GM12878 (cell line): ENCODE data around the gene ARHGAP26. TPM values are rescaled to one million over a fixed set of nuclear protein-coding genes. Genes with fewer than 3 reads are reported as not detected.

ENCODE experiments used
- ATAC-seq: fragments of 200-7000 bp; cut with Tn5 transposase; 3 replicates; pipeline ENCODE4 v1.9.1; 2020; ENCODE audit warnings: mild to moderate bottlenecking, moderate library complexity
- BruUV-seq: library from RNA; stranded (reverse); fragments of 400-500 nt; replicated peaks from 2 replicates; lab custom pipeline; 2021; lab: Mats Ljungman, UMichigan
- CTCF ChIA-PET: fragments of 300-600 bp; sonication (Branson Sonifier 250); formaldehyde crosslinking; extraction: SDS; loops from one replicate; lab custom pipeline; 2021; ENCODE audit warnings: inconsistent platforms; lab: Yijun Ruan, JAX
- POLR2A ChIA-PET: fragments of 350-600 bp; formaldehyde crosslinking; extraction: SDS; loops from one replicate; lab custom pipeline; 2021; ENCODE audit warnings: inconsistent platforms; lab: Charles Lee
- RAD21 ChIA-PET: fragments of 300-600 bp; sonication (Branson Sonifier 250); formaldehyde crosslinking; loops from one replicate; lab custom pipeline; 2023; ENCODE audit warnings: antibody characterized with exemption; ENCODE audit not compliant: unreplicated experiment; lab: Charles Lee
- SMC1A ChIA-PET: fragments of 300-600 bp; sonication (Branson Sonifier 250); formaldehyde crosslinking; loops from one replicate; lab custom pipeline; 2023; ENCODE audit not compliant: unreplicated experiment, uncharacterized antibody; lab: Charles Lee
- DNase-seq: peaks from one replicate; pipeline ENCODE4 v3.0.0-alpha.2; 2011; ENCODE audit warnings: low read depth, low spot score
- FAIRE-seq: peaks from 3 replicates; lab custom pipeline; 2011; peaks lifted over from hg19 to GRCh38; lab: Jason Lieb, UNC
- H2AFZ ChIP-seq: 2 replicates; pipeline ENCODE4 v1.6.0; 2011; ENCODE audit warnings: low read depth, low read length, control low read depth; ENCODE audit not compliant: control insufficient read depth
- H3K27ac ChIP-seq: 2 replicates; pipeline ENCODE4 v1.5.1; 2011; ENCODE audit warnings: control low read depth; ENCODE audit not compliant: control insufficient read depth, insufficient read depth
- H3K27me3 ChIP-seq, 2 experiments: replicated peaks in 1 of 2; 2 replicates each; pipeline versions ENCODE4 v1.6.0 to v1.6.1; 2011; ENCODE audit warnings: low read length in 1 of 2; ENCODE audit not compliant: control insufficient read depth in 2 of 2, insufficient read depth in 2 of 2
- H3K36me3 ChIP-seq, 2 experiments: 2 replicates each; pipeline ENCODE4 v1.5.1; 2011; ENCODE audit warnings: low read length in 1 of 2; ENCODE audit not compliant: control insufficient read depth in 2 of 2, insufficient read depth in 2 of 2
- H3K4me1 ChIP-seq: 2 replicates; pipeline ENCODE4 v1.6.1; 2011; ENCODE audit warnings: mild to moderate bottlenecking, low read length, moderate library complexity, mixed read lengths; ENCODE audit not compliant: control insufficient read depth, insufficient read depth
- H3K4me2 ChIP-seq: 2 replicates; pipeline ENCODE4 v1.6.0; 2011; ENCODE audit warnings: control low read depth; ENCODE audit not compliant: control insufficient read depth, insufficient read depth
- H3K4me3 ChIP-seq: fragments of 200-600 bp; sonication (generic); 2 replicates; pipeline ENCODE4 v1.5.1; 2016
- H3K79me2 ChIP-seq: 2 replicates; pipeline ENCODE4 v1.6.0; 2011; ENCODE audit warnings: low read length; ENCODE audit not compliant: control insufficient read depth, insufficient read depth
- H3K9ac ChIP-seq: 2 replicates; pipeline ENCODE4 v1.8.0; 2011; ENCODE audit warnings: low read length, control low read depth, mixed read lengths; ENCODE audit not compliant: control insufficient read depth, insufficient read depth
- H3K9me3 ChIP-seq: replicated peaks from 3 replicates; pipeline ENCODE4 v1.5.1; 2011; ENCODE audit warnings: mild to moderate bottlenecking, low read length; ENCODE audit not compliant: control insufficient read depth, insufficient read depth
- H4K20me1 ChIP-seq: 2 replicates; pipeline ENCODE4 v1.6.0; 2011; ENCODE audit not compliant: control insufficient read depth, insufficient read depth
- BMI1 ChIP-seq: fragments of 450-650 bp; IDR thresholded peaks from 2 replicates; pipeline ENCODE4 v1.6.1; 2016; ENCODE audit warnings: mild to moderate bottlenecking, moderate library complexity, borderline replicate concordance
- CEBPB ChIP-seq, 2 experiments: fragments of 150-350 bp in 1 of 2; IDR thresholded peaks; 2 replicates each; pipeline ENCODE4 v1.6.1; 2012 to 2014; ENCODE audit warnings: low read depth in 2 of 2, low read length in 2 of 2, borderline replicate concordance in 1 of 2, inconsistent platforms in 1 of 2
- CREB1 ChIP-seq: IDR thresholded peaks from 2 replicates; pipeline ENCODE4 v1.6.1; 2012; ENCODE audit warnings: low read depth, mild to moderate bottlenecking, inconsistent platforms
- E4F1 ChIP-seq: fragments of 450-650 bp; IDR thresholded peaks from 2 replicates; pipeline ENCODE4 v1.6.1; 2018; ENCODE audit warnings: borderline replicate concordance, mild to moderate bottlenecking; ENCODE audit not compliant: partially characterized antibody
- EP300 ChIP-seq, 2 experiments: fragments of 150-350 bp in 1 of 2; IDR thresholded peaks; 2 replicates each; pipeline ENCODE4 v1.6.1; 2011 to 2012; ENCODE audit warnings: low read depth in 2 of 2, low read length in 2 of 2, borderline replicate concordance in 1 of 2, improper control_type of control experiment in 1 of 2, inconsistent platforms in 1 of 2; ENCODE audit not compliant: control insufficient read depth in 1 of 2
- KLF5 ChIP-seq: fragments of 450-650 bp; IDR thresholded peaks from 2 replicates; pipeline ENCODE4 v1.6.1; 2014; ENCODE audit warnings: mild to moderate bottlenecking; ENCODE audit not compliant: partially characterized antibody
- MXI1 ChIP-seq: fragments of 150-350 bp; IDR thresholded peaks from 2 replicates; pipeline ENCODE4 v1.6.1; 2011; ENCODE audit warnings: low read depth, mild to moderate bottlenecking, inconsistent platforms, low read length, improper control_type of control experiment
- PAX5 ChIP-seq: IDR thresholded peaks from 2 replicates; pipeline ENCODE4 v1.6.1; 2011; ENCODE audit warnings: low read depth, low read length, borderline replicate concordance
- SP1 ChIP-seq: IDR thresholded peaks from one replicate; pipeline ENCODE4 v1.6.1; 2011; ENCODE audit warnings: low read depth, low read length
- WRNIP1 ChIP-seq: IDR thresholded peaks from 2 replicates; pipeline ENCODE4 v1.6.1; 2011; ENCODE audit warnings: low read depth, low read length, improper control_type of control experiment, borderline replicate concordance
- ZNF274 ChIP-seq: IDR thresholded peaks from one replicate; pipeline ENCODE4 v1.8.0; 2011; ENCODE audit not compliant: insufficient read length, insufficient read depth
- WGBS: methylation state at CpG from one replicate; pipeline ENCODE4 v1.1.6; 2016; ENCODE audit warnings: low lambda C conversion rate; ENCODE audit not compliant: insufficient replicate concordance, insufficient coverage; ENCODE audit errors: missing lambda C conversion rate; 5-methylcytosine and 5-hydroxymethylcytosine counted together
- in situ Hi-C: fragments of 300-500 bp; cut with MboI; formaldehyde crosslinking; loops from 9 replicates; pipeline ENCODE4 v1.14.3; 2018; ENCODE audit warnings: mixed read lengths
- intact Hi-C: fragments of 100-400 bp; cut with micrococcal nuclease; formaldehyde crosslinking; loops from one replicate; pipeline ENCODE4 v1.14.2; 2022; ENCODE audit not compliant: unreplicated experiment
- polyA plus RNA-seq, 11 experiments: library from polyadenylated mRNA; depleted of rRNA in 4 of 11; unstranded in 6 of 11; stranded (reverse) in 5 of 11; fragments of >200 nt; fragmentation: Nextera tagmentation in 4 of 11; fragmentation: Illumina TruSeq in 1 of 11; extraction: Ambion mirVana in 4 of 11; extraction: Trizol in 1 of 11; gene quantifications; 1 replicate in 1 of 11; 2 replicates in 10 of 11; pipeline versions ENCODE4 v1.2.1 to v1.2.3, GENCODE V29; 2011 to 2016; ENCODE audit warnings: inconsistent platforms in 2 of 11, missing spikeins in 2 of 11, low read depth in 1 of 11
- total RNA-seq, 4 experiments: library from RNA; depleted of rRNA in 3 of 4; stranded (reverse); fragments of >200 nt in 3 of 4; fragmentation: Illumina TruSeq in 1 of 4; extraction: Trizol in 1 of 4; gene quantifications; 2 replicates each; pipeline versions ENCODE4 v1.2.1 to v1.2.3, GENCODE V29; 2013 to 2021
- TF ChIP-seq, protein P1 (sequence below): IDR thresholded peaks from 2 replicates; pipeline ENCODE4 v1.6.1; 2012; ENCODE audit warnings: low read depth, low read length, improper control_type of control experiment

Gene ARHGAP26
- total and polyA plus RNA-seq, 10 of the 15 experiments (the other 5 are each of a cell fraction or from before 2014, with no cell fraction given) = 9.4 to 41.5 (median 19.3) TPM

DNA sequence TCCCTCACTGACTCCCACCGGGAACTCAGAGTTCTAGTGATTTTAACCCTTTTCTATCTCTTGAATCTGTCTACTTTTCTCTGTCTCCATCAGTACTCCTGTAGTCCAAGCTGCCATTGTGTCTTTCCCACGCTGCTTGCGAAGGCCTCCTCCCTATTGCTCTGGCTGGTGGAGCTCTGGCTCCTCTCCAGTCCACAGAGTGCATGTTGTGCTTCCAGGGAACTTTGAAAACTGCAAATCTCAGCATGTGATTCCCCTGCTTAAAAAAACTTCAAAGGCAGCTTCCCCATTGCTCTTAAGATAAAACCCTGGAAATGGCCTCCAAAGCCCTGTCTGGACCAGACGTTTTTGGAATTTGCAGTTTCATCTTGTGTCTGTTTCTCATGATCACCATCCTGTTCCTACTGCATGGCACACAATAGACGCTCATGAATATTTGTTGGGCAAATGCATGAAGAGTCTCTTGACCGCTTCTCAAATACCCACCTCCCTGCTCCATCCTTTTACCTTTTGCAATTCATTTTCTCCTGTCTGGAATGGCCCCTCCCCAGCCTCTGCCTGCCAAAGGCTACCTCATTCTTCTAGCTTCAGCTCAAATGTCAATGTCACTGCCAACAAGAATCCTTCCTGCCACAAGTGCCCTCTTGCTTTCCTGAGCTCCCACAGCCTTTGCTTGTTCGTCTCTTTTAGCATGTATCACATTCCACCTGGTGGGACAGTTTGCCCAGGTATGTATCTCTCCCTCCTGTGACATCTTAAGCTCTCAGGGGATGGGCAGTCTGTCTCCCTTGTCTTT lies 293.2 kb downstream of the ARHGAP26 start (continued):
- TF ChIP-seq E4F1 (no peak), EP300 (IDR thresholded peaks at IDR 0.05; ENCODE audit: borderline replicate concordance in 1 of 2, control insufficient read depth in 1 of 2, low read depth in 2 of 2, low read length in 2 of 2) (no peak), SP1 (no peak)

GRCh38 chr5:143064218-143064641 lies 294.1 kb downstream of the ARHGAP26 start:
- peaks cover 34% of the 10 kb centered on the region for H3K4me1 ChIP-seq
- CTCF ChIA-PET = interaction anchor here (0.7 to 2.3 kb wide), 7 partner anchors 10 to 1135 kb away, joined by 3 to 6 read pairs (median 4); no protein-coding TSS in a partner anchor
- H3K4me3 ChIP-seq = no peak overlapping the region
- FAIRE-seq = no peak
- peaks cover 6% of the 10 kb centered on the region for H3K79me2 ChIP-seq
- no peak for DNase-seq
- no peaks in the 10 kb centered on the region for H4K20me1 ChIP-seq
- H2AFZ ChIP-seq = no peak overlapping the region
- no TSS peak for BruUV-seq
- no peaks in the 10 kb centered on the region for H3K9me3 ChIP-seq
- SMC1A ChIA-PET = interaction anchor here (0.7 to 19.4 kb wide), 20 partner anchors 8 to 329 kb away, joined by 3 to 441 read pairs (median 4); no protein-coding TSS in a partner anchor
- POLR2A ChIA-PET = interaction anchor here (0.6 to 1.9 kb wide), 13 partner anchors 11 to 325 kb away, joined by 3 to 7 read pairs (median 4); no protein-coding TSS in a partner anchor
- no peak overlapping the region for H3K9ac ChIP-seq
- intact Hi-C loops (no loop called here), in situ Hi-C loops (no loop called here)
- no peaks in the 10 kb centered on the region for H3K27me3 ChIP-seq
- RAD21 ChIA-PET = interaction anchor here (0.9 to 19.7 kb wide), 12 partner anchors 10 to 155 kb away, joined by 3 to 337 read pairs (median 4); no protein-coding TSS in a partner anchor
- 89% methylated on average over 5 of the region's 5 CpGs for WGBS
- no peak for ATAC-seq
- TF ChIP-seq KLF5 (no peak), MXI1 (no peak), CREB1 (no peak), ZNF274 (no peak), PAX5 (no peak), WRNIP1 (no peak), CEBPB (IDR thresholded peaks at IDR 0.05; ENCODE audit: borderline replicate concordance in 1 of 2, low read depth in 2 of 2, low read length in 2 of 2) (no peak), BMI1 (no peak)
- TF ChIP-seq, protein P1, sequence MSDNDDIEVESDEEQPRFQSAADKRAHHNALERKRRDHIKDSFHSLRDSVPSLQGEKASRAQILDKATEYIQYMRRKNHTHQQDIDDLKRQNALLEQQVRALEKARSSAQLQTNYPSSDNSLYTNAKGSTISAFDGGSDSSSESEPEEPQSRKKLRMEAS = no peak
- H3K36me3 ChIP-seq = peaks cover 5 to 7% of the 10 kb centered on the region in 2 experiments; a peak in 3 of 4 replicates
- no peak overlapping the region for H3K4me2 ChIP-seq
- H3K27ac ChIP-seq = no peak overlapping the region
